Measurements from ENCODE around the gene PTPN3. TPM values are rescaled to one million over a fixed set of nuclear protein-coding genes. Genes with fewer than 3 reads are reported as not detected.
"Not testable (repeated sequence)": the region's sequence is repeated elsewhere in the genome, so short reads cannot be mapped to it uniquely, and the experiment has no call there.

PTPN3 gene
- total RNA-seq, 2 donors from 2014 or later: not detected

DNA sequence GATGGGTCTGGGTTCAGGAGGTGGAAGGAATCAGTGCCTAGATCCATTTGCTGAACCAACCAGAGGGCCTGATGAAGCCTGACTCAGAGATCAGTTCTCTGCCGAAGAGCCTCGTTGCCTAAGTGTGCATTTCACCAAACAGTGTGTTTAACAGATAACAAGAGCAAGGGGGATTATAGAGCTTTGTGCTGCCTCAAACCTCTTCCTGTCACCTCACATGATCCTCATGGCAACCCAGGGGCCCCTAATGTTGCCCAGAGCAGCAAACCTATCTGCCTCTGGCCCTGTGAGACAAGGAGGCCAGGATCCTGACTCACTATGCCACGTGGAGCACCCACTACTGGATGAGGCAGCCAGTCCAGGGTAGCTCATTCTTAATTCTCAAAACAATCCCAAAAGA lies 110.9 kb downstream of the PTPN3 start:
- H3K4me3 Mint-ChIP-seq: no peak overlapping the region
- H3K9me3 ChIP-seq (ENCODE audit: control insufficient read depth, low read length, poor library complexity, severe bottlenecking): no peaks in the 10 kb centered on the region
- H3K36me3 Mint-ChIP-seq (ENCODE audit: low read depth): no peaks in the 10 kb centered on the region
- H3K4me1 Mint-ChIP-seq: no peaks in the 10 kb centered on the region
- no peak for DNase-seq
- no peak for ATAC-seq
- H3K27me3 Mint-ChIP-seq: peaks cover 49% of the 10 kb centered on the region
- H3K27ac Mint-ChIP-seq: no peak overlapping the region

GRCh38 chr9:109385499-109385898 lies 112.6 kb downstream of the PTPN3 start:
- H3K4me3 Mint-ChIP-seq: no peak overlapping the region
- ATAC-seq: no peak
- H3K27ac Mint-ChIP-seq: no peak overlapping the region
- H3K4me1 Mint-ChIP-seq: no peaks in the 10 kb centered on the region
- H3K9me3 ChIP-seq (ENCODE audit: control insufficient read depth, low read length, poor library complexity, severe bottlenecking): no peaks in the 10 kb centered on the region
- no peak for DNase-seq
- peaks cover 49% of the 10 kb centered on the region for H3K27me3 Mint-ChIP-seq
- no peaks in the 10 kb centered on the region for H3K36me3 Mint-ChIP-seq (ENCODE audit: low read depth)

DNA sequence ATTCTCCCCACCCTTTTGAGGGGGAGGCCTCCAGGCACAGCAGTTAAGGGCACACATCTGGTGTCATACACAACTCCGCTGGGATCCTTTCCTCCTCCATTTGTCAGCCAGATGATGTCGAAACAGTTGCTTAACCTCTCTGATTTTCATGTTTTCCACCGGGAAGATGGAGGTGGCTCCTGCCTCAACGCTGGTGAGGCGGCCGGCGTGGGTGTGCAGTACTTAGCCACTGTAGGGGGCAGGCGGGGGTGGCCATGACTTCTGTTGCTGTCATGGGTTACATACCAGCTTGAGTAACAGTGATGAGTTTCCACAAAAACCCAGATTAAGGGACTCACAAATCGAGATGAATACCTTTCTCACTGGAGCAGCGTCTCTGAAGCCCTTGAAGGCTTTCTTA lies 114.2 kb downstream of the PTPN3 start:
- DNase-seq (no peak), ATAC-seq (no peak)
- H3K36me3 Mint-ChIP-seq (ENCODE audit: low read depth): no peaks in the 10 kb centered on the region
- H3K27me3 Mint-ChIP-seq: peaks cover 59% of the 10 kb centered on the region
- no peak overlapping the region for H3K27ac Mint-ChIP-seq
- H3K9me3 ChIP-seq (ENCODE audit: control insufficient read depth, low read length, poor library complexity, severe bottlenecking): no peaks in the 10 kb centered on the region
- H3K4me1 Mint-ChIP-seq: no peaks in the 10 kb centered on the region
- no peak overlapping the region for H3K4me3 Mint-ChIP-seq

DNA sequence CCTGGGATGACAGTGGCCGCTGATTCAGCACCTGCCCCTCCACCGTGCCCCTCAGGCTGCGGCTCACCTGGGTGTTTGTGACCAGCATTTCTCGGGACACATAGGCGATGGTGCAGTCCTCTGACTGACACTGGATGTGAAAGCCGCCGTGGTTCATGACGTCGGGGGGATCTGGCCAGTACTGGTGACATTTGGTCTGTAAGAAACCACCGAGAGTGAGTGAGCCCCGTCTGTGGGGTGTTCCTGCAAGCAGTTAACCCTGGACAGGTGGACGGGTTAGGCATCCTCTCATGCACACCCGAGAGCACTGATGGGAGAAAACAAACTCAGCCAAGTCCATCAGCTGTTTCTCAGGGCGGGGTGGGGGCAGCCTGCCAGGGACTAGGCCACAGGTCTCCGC lies 114.8 kb downstream of the PTPN3 start:
- no peak overlapping the region for H3K4me3 Mint-ChIP-seq
- H3K4me1 Mint-ChIP-seq: no peaks in the 10 kb centered on the region
- no peak for ATAC-seq
- H3K27me3 Mint-ChIP-seq: peaks cover 58% of the 10 kb centered on the region
- H3K36me3 Mint-ChIP-seq (ENCODE audit: low read depth): no peaks in the 10 kb centered on the region
- H3K9me3 ChIP-seq (ENCODE audit: control insufficient read depth, low read length, poor library complexity, severe bottlenecking): no peaks in the 10 kb centered on the region
- no peak for DNase-seq
- no peak overlapping the region for H3K27ac Mint-ChIP-seq

- Mint-ChIP-seq H3K4me1 (no peaks in the 10 kb centered on the region), H3K27ac (no peak overlapping the region), H3K4me3 (no peak overlapping the region), H3K36me3 (ENCODE audit: low read depth) (no peaks in the 10 kb centered on the region), H3K27me3 (peaks cover 52% of the 10 kb centered on the region)
- DNase-seq (no peak), ATAC-seq (no peak)
- H3K9me3 ChIP-seq (ENCODE audit: control insufficient read depth, low read length, poor library complexity, severe bottlenecking): no peaks in the 10 kb centered on the region
These were observed 115.5 kb downstream of the PTPN3 start for GRCh38 chr9:109382585-109382984.

DNA sequence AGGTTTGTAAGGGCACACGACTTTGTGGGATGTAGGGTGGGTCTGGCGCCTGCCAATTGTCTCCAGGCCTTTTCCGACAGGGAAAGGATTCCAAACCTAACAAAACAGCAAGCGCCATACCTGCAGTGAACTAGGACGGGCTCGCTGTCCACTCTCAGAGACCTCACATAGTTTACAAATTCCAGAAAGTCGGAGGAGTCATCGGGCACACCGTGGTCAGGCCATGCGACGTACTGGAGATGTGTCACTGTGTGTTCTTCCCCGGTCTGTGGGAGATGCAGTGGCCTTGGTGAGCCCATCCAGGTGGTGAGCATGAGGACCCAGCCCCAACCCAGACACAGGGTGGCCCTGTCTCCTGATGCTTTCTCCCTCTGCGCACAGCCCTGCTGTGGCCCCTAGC lies 115.9 kb downstream of the PTPN3 start:
- Mint-ChIP-seq H3K27ac (no peak overlapping the region), H3K36me3 (ENCODE audit: low read depth) (no peaks in the 10 kb centered on the region), H3K4me1 (no peaks in the 10 kb centered on the region), H3K27me3 (peaks cover 48% of the 10 kb centered on the region), H3K4me3 (no peak overlapping the region)
- DNase-seq (no peak), ATAC-seq (no peak)
- H3K9me3 ChIP-seq (ENCODE audit: control insufficient read depth, low read length, poor library complexity, severe bottlenecking): no peaks in the 10 kb centered on the region

- DNase-seq (no peak), ATAC-seq (no peak)
- no peak overlapping the region for H3K27ac Mint-ChIP-seq
- H3K4me1 Mint-ChIP-seq: no peaks in the 10 kb centered on the region
- H3K9me3 ChIP-seq (ENCODE audit: control insufficient read depth, low read length, poor library complexity, severe bottlenecking): no peaks in the 10 kb centered on the region
- H3K4me3 Mint-ChIP-seq: no peak overlapping the region
- peaks cover 39% of the 10 kb centered on the region for H3K27me3 Mint-ChIP-seq
- H3K36me3 Mint-ChIP-seq (ENCODE audit: low read depth): no peaks in the 10 kb centered on the region
These were observed 116.9 kb downstream of the PTPN3 start for GRCh38 chr9:109381011-109381729.

DNA sequence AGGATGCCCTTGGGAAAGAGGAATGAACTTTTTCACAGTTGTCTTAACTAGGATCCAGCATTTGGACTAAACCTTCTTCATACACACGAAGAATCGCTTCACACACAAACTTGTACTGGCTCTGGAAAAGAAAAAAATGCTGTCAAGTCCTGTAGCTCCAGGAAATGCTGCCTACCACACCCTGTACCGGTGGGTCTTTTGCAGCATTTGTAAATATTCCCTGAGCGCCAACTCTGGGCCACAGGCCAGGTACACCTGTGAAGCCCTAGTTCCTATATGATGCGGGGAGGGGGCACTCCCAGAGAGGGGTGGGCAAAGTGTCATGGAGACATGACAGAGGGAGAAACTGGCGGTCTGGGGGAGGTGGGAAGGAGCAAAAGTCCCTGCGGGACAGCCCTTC lies 118.6 kb downstream of the PTPN3 start:
- no peaks in the 10 kb centered on the region for H3K4me1 Mint-ChIP-seq
- H3K27me3 Mint-ChIP-seq: peaks cover 24% of the 10 kb centered on the region
- H3K4me3 Mint-ChIP-seq: no peak overlapping the region
- H3K9me3 ChIP-seq (ENCODE audit: control insufficient read depth, low read length, poor library complexity, severe bottlenecking): no peaks in the 10 kb centered on the region
- ATAC-seq: no peak
- H3K36me3 Mint-ChIP-seq (ENCODE audit: low read depth): no peaks in the 10 kb centered on the region
- no peak overlapping the region for H3K27ac Mint-ChIP-seq
- DNase-seq: no peak

DNA sequence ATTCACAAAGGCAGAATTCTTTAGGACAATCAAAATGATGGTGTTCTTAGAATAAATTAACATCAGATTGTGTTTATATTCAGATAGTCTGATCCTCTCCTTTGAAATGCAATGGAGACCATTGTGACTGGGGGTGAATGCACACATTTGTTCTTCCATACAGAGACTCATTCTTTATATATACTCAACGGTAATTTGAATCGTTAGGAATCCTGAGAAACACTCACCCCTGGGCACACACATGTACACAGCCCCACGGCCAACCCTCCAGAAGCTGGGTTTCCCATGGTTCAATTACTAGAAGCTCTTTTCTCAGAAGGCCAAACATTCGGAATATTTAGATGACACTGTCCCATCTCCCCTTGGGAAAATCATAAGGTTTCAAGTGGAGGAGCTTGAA lies 119.8 kb downstream of the PTPN3 start:
- H3K9me3 ChIP-seq (ENCODE audit: control insufficient read depth, low read length, poor library complexity, severe bottlenecking): no peaks in the 10 kb centered on the region

DNA sequence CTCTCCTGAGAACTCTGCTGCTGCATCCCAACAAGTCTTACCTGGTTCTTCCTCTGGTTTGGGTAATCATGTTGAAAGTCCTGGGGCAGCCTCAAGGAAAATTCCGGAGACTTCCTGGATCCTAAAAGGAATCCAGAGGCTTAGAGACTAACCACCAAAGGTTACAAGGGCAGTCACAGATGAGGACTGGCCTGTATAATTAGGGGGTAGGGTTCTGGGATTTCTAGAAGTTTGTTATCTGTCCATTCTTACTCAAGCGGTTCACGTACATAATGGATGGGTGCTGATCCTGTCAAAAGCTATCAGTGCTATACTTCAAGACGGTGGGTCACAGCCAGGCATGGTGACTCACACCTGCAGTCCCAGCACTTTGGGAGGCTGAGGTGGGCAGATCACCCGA lies 125.9 kb downstream of the PTPN3 start:
- Mint-ChIP-seq H3K36me3 (ENCODE audit: low read depth) (no peaks in the 10 kb centered on the region), H3K27ac (no peak overlapping the region), H3K27me3 (peaks cover 4% of the 10 kb centered on the region), H3K4me3 (no peak overlapping the region), H3K4me1 (no peaks in the 10 kb centered on the region)
- DNase-seq (no peak), ATAC-seq (no peak)
- H3K9me3 ChIP-seq (ENCODE audit: control insufficient read depth, low read length, poor library complexity, severe bottlenecking): no peaks in the 10 kb centered on the region

More for the DNA sequence above, 119.8 kb downstream of the PTPN3 start:
- Mint-ChIP-seq H3K27ac (no peak overlapping the region), H3K4me1 (no peaks in the 10 kb centered on the region), H3K36me3 (ENCODE audit: low read depth) (no peaks in the 10 kb centered on the region), H3K27me3 (peaks cover 17% of the 10 kb centered on the region), H3K4me3 (no peak overlapping the region)
- ATAC-seq: no peak
- DNase-seq: no peak

GRCh38 chr9:109371374-109371773 lies 126.7 kb downstream of the PTPN3 start:
- Mint-ChIP-seq H3K4me1 (no peaks in the 10 kb centered on the region), H3K4me3 (no peak overlapping the region), H3K27ac (no peak overlapping the region), H3K36me3 (ENCODE audit: low read depth) (no peaks in the 10 kb centered on the region), H3K27me3 (peaks cover 4% of the 10 kb centered on the region)
- ATAC-seq: no peak
- H3K9me3 ChIP-seq (ENCODE audit: control insufficient read depth, low read length, poor library complexity, severe bottlenecking): no peaks in the 10 kb centered on the region
- no peak for DNase-seq

DNA sequence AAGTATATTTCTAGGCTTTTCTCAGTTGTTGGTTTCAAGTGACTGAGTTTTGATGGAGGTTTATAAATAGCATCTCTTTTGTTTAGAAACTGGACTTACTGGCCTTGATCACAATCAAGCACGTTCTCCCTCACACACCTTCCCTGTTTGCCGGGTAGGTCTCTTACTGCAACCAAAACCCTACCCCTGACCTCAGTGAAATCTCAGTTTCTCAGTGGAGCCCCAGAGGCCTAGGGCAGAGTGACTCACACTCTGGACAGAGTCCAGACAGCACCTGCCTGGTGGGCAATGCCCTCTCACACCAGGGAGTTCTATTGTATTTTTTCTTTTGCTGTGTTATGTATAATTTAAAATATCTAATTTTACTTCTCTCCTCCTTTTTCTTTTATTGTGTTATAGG lies 128.8 kb downstream of the PTPN3 start:
- no peak overlapping the region for H3K4me3 Mint-ChIP-seq

GRCh38 chr9:109360771-109361170 lies 137.3 kb downstream of the PTPN3 start:
- no peaks in the 10 kb centered on the region for H3K4me1 Mint-ChIP-seq
- ATAC-seq (no peak), DNase-seq (no peak)
- no peak overlapping the region for H3K4me3 Mint-ChIP-seq
- no peaks in the 10 kb centered on the region for H3K9me3 ChIP-seq (ENCODE audit: control insufficient read depth, low read length, poor library complexity, severe bottlenecking)
- H3K27ac Mint-ChIP-seq: no peak overlapping the region
- H3K36me3 Mint-ChIP-seq (ENCODE audit: low read depth): no peaks in the 10 kb centered on the region
- peaks cover 22% of the 10 kb centered on the region for H3K27me3 Mint-ChIP-seq

More for the DNA sequence above, 128.8 kb downstream of the PTPN3 start:
- Mint-ChIP-seq H3K36me3 (ENCODE audit: low read depth) (no peaks in the 10 kb centered on the region), H3K27me3 (peaks cover 13% of the 10 kb centered on the region), H3K27ac (no peak overlapping the region), H3K4me1 (no peaks in the 10 kb centered on the region)
- H3K9me3 ChIP-seq (ENCODE audit: control insufficient read depth, low read length, poor library complexity, severe bottlenecking): no peaks in the 10 kb centered on the region
- DNase-seq (no peak), ATAC-seq (no peak)

- H3K4me3 Mint-ChIP-seq; ATAC-seq; H3K4me1 Mint-ChIP-seq; H3K36me3 Mint-ChIP-seq (ENCODE audit: low read depth); H3K9me3 ChIP-seq (ENCODE audit: control insufficient read depth, low read length, poor library complexity, severe bottlenecking); H3K27ac Mint-ChIP-seq; DNase-seq: not testable (repeated sequence)
- H3K27me3 Mint-ChIP-seq: peaks cover 11% of the 10 kb centered on the region
These were observed 139.0 kb downstream of the PTPN3 start for GRCh38 chr9:109358968-109359603.

All from T-helper 17 cell (primary cell).